Measurements from ENCODE around the gene GDPD2.

- no peak for TF ChIP-seq EZH2 (IDR thresholded peaks at IDR 0.05)
- TF ChIP-seq POLR2AphosphoS5 (IDR thresholded peaks at IDR 0.05; ENCODE audit: borderline replicate concordance, low read depth, low read length), result no peak
- no peak for TF ChIP-seq FOXP2 (optimal IDR thresholded peaks at IDR 0.05; ENCODE audit: control extremely low read depth, extremely low read length, insufficient read depth)
Observed at GRCh38 chrX:70402721-70403120, 20.4 kb upstream of the GDPD2 start.

All from SK-N-MC (cell line).